GM10266 (cell line): ENCODE measurements around the gene NMRK1.

ENCODE experiments used
- DNase-seq: peaks from one replicate; pipeline ENCODE4 v3.0.0; 2012; ENCODE audit errors: extremely low spot score
- CTCF ChIP-seq: IDR thresholded peaks from 2 replicates; pipeline ENCODE4 v1.5.1; 2012; ENCODE audit warnings: mild to moderate bottlenecking, low read depth; ENCODE audit not compliant: control insufficient read depth, insufficient read depth; ENCODE audit errors: missing control alignments

The NMRK1 gene

GRCh38 chr9:75128535-75128934 lies 40.6 kb upstream of the NMRK1 start:
- DNase-seq = no peak
- no peak for TF ChIP-seq CTCF

- no peak for TF ChIP-seq CTCF
- DNase-seq = no peak
Measured at GRCh38 chr9:75123696-75124095, 35.7 kb upstream of the NMRK1 start.

GRCh38 chr9:75121914-75122558 lies 34.1 kb upstream of the NMRK1 start:
- no peak for TF ChIP-seq CTCF
- no peak for DNase-seq

DNA sequence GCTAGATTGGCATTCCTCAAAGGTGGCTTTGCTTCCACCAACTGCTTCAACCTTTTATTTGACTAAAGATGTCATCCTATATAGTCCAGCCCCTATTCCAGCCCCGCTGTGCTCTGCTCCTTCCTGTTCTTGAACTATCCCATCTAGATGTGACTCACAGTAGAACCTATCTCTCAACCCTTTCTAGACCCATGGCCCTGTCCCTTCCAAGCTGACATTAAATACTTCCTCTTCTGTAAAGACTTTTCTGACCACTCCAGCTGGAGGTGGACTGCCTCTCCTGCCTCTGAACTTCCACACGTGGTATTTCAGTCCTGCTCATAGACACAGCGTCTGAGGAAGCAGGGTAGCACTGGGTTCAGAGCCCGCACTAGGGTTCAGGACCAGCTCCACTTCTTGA lies 32.7 kb upstream of the NMRK1 start:
- no peak for TF ChIP-seq CTCF
- no peak for DNase-seq

- TF ChIP-seq CTCF = no peak
- no peak for DNase-seq
Measured at GRCh38 chr9:75117564-75117963, 29.6 kb upstream of the NMRK1 start.

GRCh38 chr9:75116306-75116705 lies 28.4 kb upstream of the NMRK1 start:
- no peak for TF ChIP-seq CTCF
- DNase-seq = no peak

DNA sequence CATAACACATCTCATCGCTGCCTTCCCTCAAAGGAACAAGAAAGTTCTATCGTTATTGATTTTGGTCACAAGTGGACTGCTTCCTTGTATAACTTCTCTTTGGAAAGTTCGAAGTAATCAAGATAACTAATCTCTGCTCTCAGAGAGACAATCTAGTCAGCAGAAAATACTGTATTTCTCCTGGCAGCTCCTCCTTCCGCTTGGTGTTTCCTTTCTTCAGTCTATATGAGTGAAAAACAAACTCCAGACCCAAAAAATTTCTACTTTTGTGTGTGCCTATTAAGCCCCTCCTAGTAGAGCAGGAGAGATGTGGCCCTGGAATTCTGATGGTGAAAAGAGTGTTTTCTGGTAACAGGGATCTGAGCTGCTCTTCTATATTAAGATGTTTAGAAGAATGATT lies 24.8 kb upstream of the NMRK1 start:
- TF ChIP-seq CTCF = no peak
- no peak for DNase-seq
